Measurements from ENCODE around the gene CNPY4. TPM values are rescaled to one million over a fixed set of nuclear protein-coding genes. Genes with fewer than 3 reads are reported as not detected.
"Not testable (repeated sequence)": the region's sequence is repeated elsewhere in the genome, so short reads cannot be mapped to it uniquely, and the experiment has no call there.

CNPY4 gene
- total RNA-seq, 2 donors from 2014 or later = 17.5 to 19.1 TPM

- Mint-ChIP-seq H3K4me1 (ENCODE audit: low read depth in 2 of 2) (peaks cover 22 to 31% of the 10 kb centered on the region in 2 donors), H3K36me3 (no peaks in the 10 kb centered on the region), H3K27ac (peak overlapping the region; percentile 99), H3K4me3 (peak overlapping the region; percentile 95), H3K9me3 (no peaks in the 10 kb centered on the region), H3K27me3 (no peaks in the 10 kb centered on the region)
- DNase-seq (ENCODE audit: low spot score) (no peak), ATAC-seq (no peak)
These were observed 904 bp upstream of the CNPY4 start for GRCh38 chr7:100118388-100119071.

- no peak for DNase-seq (ENCODE audit: low spot score)
- peak overlapping the region; percentile 99 for H3K27ac Mint-ChIP-seq
- H3K9me3 Mint-ChIP-seq = no peaks in the 10 kb centered on the region
- no peaks in the 10 kb centered on the region for H3K36me3 Mint-ChIP-seq
- H3K4me1 Mint-ChIP-seq (ENCODE audit: low read depth in 2 of 2) = peaks cover 31 to 34% of the 10 kb centered on the region in 2 donors
- peak overlapping the region; percentile 95 for H3K4me3 Mint-ChIP-seq
- peak; percentile 55 to 58 for ATAC-seq
- H3K27me3 Mint-ChIP-seq = no peaks in the 10 kb centered on the region
These were observed 717 bp downstream of the CNPY4 start for GRCh38 chr7:100119970-100120732.

GRCh38 chr7:100120733-100121036 lies 1.3 kb downstream of the CNPY4 start:
- Mint-ChIP-seq H3K4me3 (peak overlapping the region; percentile 95), H3K9me3 (no peaks in the 10 kb centered on the region), H3K27ac (peak overlapping the region; percentile 99), H3K27me3 (no peaks in the 10 kb centered on the region), H3K36me3 (no peaks in the 10 kb centered on the region), H3K4me1 (ENCODE audit: low read depth in 2 of 2) (peaks cover 33 to 36% of the 10 kb centered on the region in 2 donors)
- no peak for ATAC-seq
- no peak for DNase-seq (ENCODE audit: low spot score)

DNA sequence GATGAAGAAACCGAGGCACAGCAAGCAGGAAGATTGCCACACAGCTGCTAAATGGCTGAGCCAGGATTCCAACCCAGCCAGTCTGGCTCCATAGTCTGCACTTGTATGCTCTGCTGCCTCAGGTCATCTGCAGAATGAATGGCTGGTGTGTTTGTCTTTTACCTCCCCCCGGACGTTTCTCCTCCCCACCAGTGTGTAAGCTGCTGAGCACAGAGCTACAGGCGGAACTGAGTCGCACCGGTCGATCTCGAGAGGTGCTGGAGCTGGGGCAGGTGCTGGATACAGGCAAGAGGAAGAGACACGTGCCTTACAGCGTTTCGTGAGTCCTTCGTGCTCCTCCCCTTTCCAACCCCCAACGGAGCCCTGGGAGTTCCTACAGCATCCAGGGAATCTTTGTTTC lies 2.6 kb downstream of the CNPY4 start:
- peaks cover 29 to 41% of the 10 kb centered on the region in 2 donors for H3K4me1 Mint-ChIP-seq (ENCODE audit: low read depth in 2 of 2)

GRCh38 chr7:100122568-100122967 lies 3.1 kb downstream of the CNPY4 start:
- Mint-ChIP-seq H3K27ac (no peak overlapping the region), H3K4me1 (ENCODE audit: low read depth in 2 of 2) (peaks cover 29 to 41% of the 10 kb centered on the region in 2 donors), H3K4me3 (no peak overlapping the region), H3K36me3 (no peaks in the 10 kb centered on the region), H3K9me3 (no peaks in the 10 kb centered on the region), H3K27me3 (no peaks in the 10 kb centered on the region)
- ATAC-seq (no peak), DNase-seq (ENCODE audit: low spot score) (no peak)

More for the DNA sequence above, 2.6 kb downstream of the CNPY4 start:
- no peaks in the 10 kb centered on the region for H3K36me3 Mint-ChIP-seq
- H3K9me3 Mint-ChIP-seq = no peaks in the 10 kb centered on the region
- DNase-seq (ENCODE audit: low spot score) (no peak), ATAC-seq (no peak)
- no peaks in the 10 kb centered on the region for H3K27me3 Mint-ChIP-seq
- H3K27ac Mint-ChIP-seq = no peak overlapping the region
- no peak overlapping the region for H3K4me3 Mint-ChIP-seq

GRCh38 chr7:100124301-100125230 lies 5.1 kb downstream of the CNPY4 start:
- Mint-ChIP-seq H3K9me3 (no peaks in the 10 kb centered on the region), H3K27ac (peak overlapping the region; percentile 37 to 94), H3K36me3 (no peaks in the 10 kb centered on the region), H3K4me1 (ENCODE audit: low read depth in 2 of 2) (peaks cover 22 to 35% of the 10 kb centered on the region in 2 donors), H3K4me3 (no peak overlapping the region), H3K27me3 (no peaks in the 10 kb centered on the region)
- no peak for ATAC-seq
- no peak for DNase-seq (ENCODE audit: low spot score)

GRCh38 chr7:100126239-100126930 lies 7.0 kb downstream of the CNPY4 start:
- H3K36me3 Mint-ChIP-seq = no peaks in the 10 kb centered on the region
- H3K9me3 Mint-ChIP-seq = no peaks in the 10 kb centered on the region
- peaks cover 17 to 27% of the 10 kb centered on the region in 2 donors for H3K4me1 Mint-ChIP-seq (ENCODE audit: low read depth in 2 of 2)
- DNase-seq (ENCODE audit: low spot score) = no peak
- peak overlapping the region; percentile 94 to 97 for H3K27ac Mint-ChIP-seq
- peak overlapping the region; percentile 96 for H3K4me3 Mint-ChIP-seq
- H3K27me3 Mint-ChIP-seq = no peaks in the 10 kb centered on the region
- ATAC-seq = no peak

DNA sequence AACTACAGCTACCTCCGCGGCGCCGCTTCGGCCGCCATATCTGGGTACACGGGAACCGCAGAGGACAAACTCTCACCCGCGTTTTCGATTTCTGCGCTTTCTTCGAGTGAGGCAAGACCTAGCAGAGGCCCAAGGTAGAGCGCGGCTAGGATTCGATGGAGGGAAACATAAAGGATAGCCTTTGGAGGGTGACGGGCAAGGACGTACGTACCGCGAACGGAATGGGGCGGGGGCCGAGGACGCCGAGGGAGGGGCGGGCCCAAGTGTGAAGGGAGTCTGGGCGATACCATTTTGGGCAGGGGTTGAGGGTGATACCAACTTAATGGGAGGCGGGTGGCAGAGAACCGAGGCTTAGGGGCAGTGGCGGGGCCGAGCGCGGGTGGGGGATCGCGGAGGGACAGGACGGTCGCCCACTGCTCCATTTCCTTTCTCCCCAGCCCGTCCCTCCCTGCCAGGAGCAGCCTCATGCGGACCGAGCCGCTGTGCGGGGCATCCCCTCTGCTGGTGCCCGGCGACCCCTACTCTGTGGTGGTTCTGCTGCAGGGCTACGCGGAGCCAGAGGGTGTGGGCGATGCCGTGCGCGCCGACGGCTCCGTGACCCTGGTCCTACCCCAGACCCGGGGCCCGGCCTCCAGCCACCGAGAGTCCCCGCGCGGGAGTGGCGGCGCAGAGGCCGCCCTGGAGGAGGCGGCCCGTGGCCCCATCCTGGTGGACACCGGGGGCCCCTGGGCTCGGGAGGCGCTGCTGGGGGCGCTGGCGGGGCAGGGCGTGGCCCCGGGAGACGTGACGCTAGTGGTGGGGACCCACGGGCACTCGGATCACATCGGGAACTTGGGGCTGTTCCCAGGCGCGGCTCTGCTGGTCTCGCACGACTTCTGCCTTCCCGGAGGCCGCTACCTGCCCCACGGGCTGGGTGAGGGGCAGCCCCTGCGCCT lies 7.8 kb downstream of the CNPY4 start, which contains the start of gene MBLAC1:
MBLAC1 (plus strand) TSS at position 37 of the 935 bp plus-strand sequence; CDS start at position 466, 429 bp downstream.
- H3K36me3 Mint-ChIP-seq = no peaks in the 10 kb centered on the region
- H3K9me3 Mint-ChIP-seq = no peaks in the 10 kb centered on the region
- H3K27ac Mint-ChIP-seq = peak within 1 kb of the TSS; percentile 94 to 97
- ATAC-seq (peak; percentile 92), DNase-seq (ENCODE audit: low spot score) (peak; percentile 89)
- H3K27me3 Mint-ChIP-seq = no peaks in the 10 kb centered on the region
- H3K4me3 Mint-ChIP-seq = peak within 1 kb of the TSS; percentile 96
- peaks cover 21 to 31% of the 10 kb centered on the region in 2 donors for H3K4me1 Mint-ChIP-seq (ENCODE audit: low read depth in 2 of 2)

DNA sequence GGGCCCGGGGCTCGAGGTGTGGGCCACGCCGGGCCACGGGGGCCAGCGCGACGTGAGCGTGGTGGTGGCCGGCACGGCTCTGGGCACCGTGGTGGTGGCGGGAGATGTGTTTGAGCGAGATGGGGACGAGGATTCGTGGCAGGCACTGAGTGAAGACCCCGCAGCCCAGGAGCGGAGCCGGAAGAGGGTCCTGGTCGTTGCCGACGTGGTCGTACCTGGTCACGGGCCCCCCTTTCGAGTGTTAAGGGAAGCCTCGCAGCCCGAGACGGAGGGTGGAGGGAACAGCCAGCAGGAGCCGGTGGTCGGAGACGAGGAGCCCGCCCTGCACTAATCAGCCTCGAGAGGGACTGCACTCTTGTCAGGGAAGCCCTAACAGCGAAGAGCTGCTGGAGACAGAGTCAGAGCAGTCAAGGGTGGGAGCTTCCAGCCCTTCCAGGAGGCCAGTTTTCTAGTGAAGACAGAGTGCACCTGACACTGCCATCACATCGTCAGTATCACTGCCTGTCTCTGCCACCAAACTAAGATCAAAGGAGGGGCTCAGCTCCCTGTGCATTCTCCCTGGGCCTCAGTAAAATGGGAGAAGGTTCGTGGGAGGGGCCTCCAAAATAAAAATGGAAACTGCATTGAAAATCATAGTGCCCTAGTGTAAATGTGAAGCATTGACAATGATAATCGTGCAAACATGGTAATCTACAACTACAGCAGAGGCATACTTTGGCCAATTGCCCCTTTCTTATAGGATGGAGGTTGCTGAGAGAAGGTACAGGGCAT lies 8.6 kb downstream of the CNPY4 start:
- DNase-seq (ENCODE audit: low spot score) (no peak), ATAC-seq (no peak)
- Mint-ChIP-seq H3K9me3 (no peaks in the 10 kb centered on the region), H3K4me1 (ENCODE audit: low read depth in 2 of 2) (peaks cover 25 to 31% of the 10 kb centered on the region in 2 donors), H3K36me3 (no peaks in the 10 kb centered on the region), H3K27me3 (no peaks in the 10 kb centered on the region), H3K4me3 (peak overlapping the region; percentile 62), H3K27ac (no peak overlapping the region)

DNA sequence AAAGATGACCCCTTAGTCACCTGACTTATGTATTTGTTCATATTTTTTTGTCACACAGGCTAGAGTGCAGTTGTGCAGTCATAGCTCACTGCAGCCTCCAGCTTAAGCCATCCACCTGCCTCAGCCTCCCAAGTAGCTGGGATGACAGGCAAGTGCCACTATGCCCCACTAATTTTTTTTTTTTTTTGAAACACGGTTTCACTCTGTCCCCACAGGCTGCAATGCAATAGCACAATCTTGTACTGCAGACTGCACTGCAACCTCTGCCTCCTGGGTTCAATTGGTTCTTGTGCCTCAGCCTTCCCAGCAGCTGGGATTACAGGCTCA lies 9.2 kb downstream of the CNPY4 start:
- peaks cover 25 to 31% of the 10 kb centered on the region in 2 donors for H3K4me1 Mint-ChIP-seq (ENCODE audit: low read depth in 2 of 2)
- H3K27ac Mint-ChIP-seq = no peak overlapping the region
- H3K36me3 Mint-ChIP-seq = no peaks in the 10 kb centered on the region
- ATAC-seq (no peak), DNase-seq (ENCODE audit: low spot score) (no peak)
- peak overlapping the region; percentile 62 for H3K4me3 Mint-ChIP-seq
- no peaks in the 10 kb centered on the region for H3K9me3 Mint-ChIP-seq
- no peaks in the 10 kb centered on the region for H3K27me3 Mint-ChIP-seq

DNA sequence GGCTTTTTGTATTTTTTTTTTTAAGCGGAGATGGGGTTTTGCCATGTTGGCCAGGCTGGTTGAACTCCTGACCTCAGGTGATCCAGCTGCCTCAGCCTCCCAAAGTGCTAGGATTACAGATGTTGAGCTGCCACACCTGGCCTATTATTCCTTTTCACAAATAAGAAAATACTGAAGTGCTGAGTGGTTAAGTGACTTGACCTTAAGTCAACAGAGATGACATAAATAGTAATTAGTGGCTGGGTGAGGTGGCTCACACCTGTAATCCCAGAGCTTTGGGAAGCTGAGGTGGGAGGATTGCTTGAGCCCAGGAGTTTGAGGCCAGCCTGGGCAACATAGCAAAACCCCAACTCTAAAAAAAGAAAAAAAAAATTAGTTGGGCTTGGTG lies 10.8 kb downstream of the CNPY4 start:
- not testable (repeated sequence) for ATAC-seq, H3K36me3 Mint-ChIP-seq
- peaks cover 20 to 22% of the 10 kb centered on the region in 2 donors for H3K4me1 Mint-ChIP-seq (ENCODE audit: low read depth in 2 of 2)

More for the DNA sequence above, 10.8 kb downstream of the CNPY4 start:
- not testable (repeated sequence) for H3K9me3 Mint-ChIP-seq; H3K4me3 Mint-ChIP-seq; H3K27ac Mint-ChIP-seq; H3K27me3 Mint-ChIP-seq; DNase-seq (ENCODE audit: low spot score)

Data from natural killer cell treated with Interleukin-12 subunit alpha and Interleukin-12 subunit beta and Interleukin-15 and Interleukin-18, amount 100 ng/mL, for 72 hours (primary cell).